Stromal cell of bone marrow (primary cell): ENCODE measurements around the gene OR51M1.
"Not testable (repeated sequence)": the region's sequence is repeated elsewhere in the genome, so short reads cannot be mapped to it uniquely, and the experiment has no call there.

Source experiments
- DNase-seq: peaks from one replicate; pipeline ENCODE4 v3.0.0-alpha.2; 2012; ENCODE audit warnings: low read depth

Gene OR51M1

GRCh38 chr11:5383576-5383975 is at the start of gene OR51M1:
Gene OR51M1, plus strand, starts transcription at chr11:5383812. Its CDS starts 5,587 bp downstream, at chr11:5389399.
- DNase-seq, result no peak

GRCh38 chr11:5335170-5335569 is 48.4 kb upstream of the OR51M1 start:
- no peak for DNase-seq

- no peak for DNase-seq
Measured at GRCh38 chr11:5336331-5336730, 47.3 kb upstream of the OR51M1 start.

- not testable (repeated sequence) for DNase-seq
Measured at GRCh38 chr11:5337253-5337652, 46.4 kb upstream of the OR51M1 start.

GRCh38 chr11:5339771-5340322 is 43.8 kb upstream of the OR51M1 start:
- no peak for DNase-seq

GRCh38 chr11:5343474-5344335 is 39.9 kb upstream of the OR51M1 start, which contains the start of gene OR51B5:
Gene OR51B5, minus strand, starts transcription at chr11:5343524. Its CDS starts 0 bp downstream, at chr11:5343524.
- no peak for DNase-seq

GRCh38 chr11:5345831-5346230 is 37.8 kb upstream of the OR51M1 start:
- DNase-seq, result no peak

GRCh38 chr11:5348551-5349194 is 34.9 kb upstream of the OR51M1 start:
- DNase-seq, result no peak

- DNase-seq, result no peak
Measured at GRCh38 chr11:5349550-5349949, 34.1 kb upstream of the OR51M1 start.

- DNase-seq, result no peak
Measured at GRCh38 chr11:5351208-5351607, 32.4 kb upstream of the OR51M1 start, which contains the start of gene OR51B6. Gene OR51B6, plus strand, starts transcription at chr11:5351508. Its CDS starts 0 bp downstream, at chr11:5351508.

GRCh38 chr11:5356031-5356430 is 27.6 kb upstream of the OR51M1 start:
- DNase-seq, result not testable (repeated sequence)

- no peak for DNase-seq
Measured at GRCh38 chr11:5362017-5362625, 21.5 kb upstream of the OR51M1 start.

GRCh38 chr11:5363679-5364078 is 19.9 kb upstream of the OR51M1 start:
- no peak for DNase-seq

- no peak for DNase-seq
Measured at GRCh38 chr11:5364214-5364613, 19.4 kb upstream of the OR51M1 start.

GRCh38 chr11:5366365-5366764 is 17.2 kb upstream of the OR51M1 start:
- DNase-seq, result not testable (repeated sequence)

GRCh38 chr11:5366856-5367255 is 16.8 kb upstream of the OR51M1 start:
- DNase-seq, result no peak

GRCh38 chr11:5367448-5368074 is 16.1 kb upstream of the OR51M1 start:
- DNase-seq, result peak; percentile 64

- DNase-seq, result no peak
Measured at GRCh38 chr11:5368502-5369043, 15.0 kb upstream of the OR51M1 start.

GRCh38 chr11:5369789-5370188 is 13.8 kb upstream of the OR51M1 start:
- DNase-seq, result peak; percentile 23

GRCh38 chr11:5380740-5381342 is 2.8 kb upstream of the OR51M1 start:
- peak; percentile 44 for DNase-seq

- no peak for DNase-seq
Measured at GRCh38 chr11:5384335-5384734, 723 bp downstream of the OR51M1 start.
